Mucosa of descending colon (tissue), 3 donors: Measurements from ENCODE around the gene FLRT1. TPM values are rescaled to one million over a fixed set of nuclear protein-coding genes. Genes with fewer than 3 reads are reported as not detected.

Experiments used
- ATAC-seq: fragments of 200-7000 bp; cut with Tn5 transposase; one replicate; pipeline ENCODE4 v1.9.1; 2020; ENCODE audit warnings: mild to moderate bottlenecking, moderate library complexity
- DNase-seq, 3 donors: peaks; one replicate each; pipeline ENCODE4 v3.0.0-alpha.2; 2020
- H3K36me3 ChIP-seq: fragments of 200-600 bp; one replicate; pipeline ENCODE4 v1.8.0; 2021; ENCODE audit warnings: low read depth, mild to moderate bottlenecking
- H3K4me1 ChIP-seq: fragments of 200-600 bp; one replicate; pipeline ENCODE4 v1.8.0; 2021; ENCODE audit warnings: low read depth, mild to moderate bottlenecking
- H3K4me3 ChIP-seq: fragments of 200-600 bp; one replicate; pipeline ENCODE4 v1.8.0; 2021; ENCODE audit warnings: mild to moderate bottlenecking
- H3K9me3 ChIP-seq: fragments of 200-600 bp; one replicate; pipeline ENCODE4 v1.8.0; 2021; ENCODE audit warnings: mild to moderate bottlenecking
- intact Hi-C, 2 donors: fragments of 100-400 bp; cut with DNase I in 1 of 2; cut with micrococcal nuclease in 1 of 2; formaldehyde crosslinking; loops; one replicate each; pipeline versions ENCODE4 v1.11.0 to v1.11.1; 2022; cut with DNase I, micrococcal nuclease
- total RNA-seq, 3 donors: library from RNA; stranded (reverse); fragmentation: NEBNext Ultra II Directional in 2 of 3; extraction: Animal tissue kit (Norgen Biotek cat#: 25700) in 2 of 3; gene quantifications; one replicate each; pipeline versions ENCODE4 v1.2.1 to v1.2.4, GENCODE V29; 2021 to 2023
- TF ChIP-seq, protein P1 (sequence below): fragments of 200-600 bp; IDR thresholded peaks from one replicate; pipeline ENCODE4 v1.8.0; 2022; ENCODE audit warnings: antibody characterized with exemption, mild to moderate bottlenecking
- donor health status: DM: no; HTN: no; CAD: no; lungs with moderate emphysema.
- donor health status: DM: no; HTN: no; CAD: no.
- donor health status: DM: no; HTN: yes; CAD: no.

FLRT1 gene
- total RNA-seq, 3 donors from 2014 or later: 0.31 to 8.9 (median 0.38) TPM

- H3K4me1 ChIP-seq: no peaks in the 10 kb centered on the region
- TF ChIP-seq, protein P1, sequence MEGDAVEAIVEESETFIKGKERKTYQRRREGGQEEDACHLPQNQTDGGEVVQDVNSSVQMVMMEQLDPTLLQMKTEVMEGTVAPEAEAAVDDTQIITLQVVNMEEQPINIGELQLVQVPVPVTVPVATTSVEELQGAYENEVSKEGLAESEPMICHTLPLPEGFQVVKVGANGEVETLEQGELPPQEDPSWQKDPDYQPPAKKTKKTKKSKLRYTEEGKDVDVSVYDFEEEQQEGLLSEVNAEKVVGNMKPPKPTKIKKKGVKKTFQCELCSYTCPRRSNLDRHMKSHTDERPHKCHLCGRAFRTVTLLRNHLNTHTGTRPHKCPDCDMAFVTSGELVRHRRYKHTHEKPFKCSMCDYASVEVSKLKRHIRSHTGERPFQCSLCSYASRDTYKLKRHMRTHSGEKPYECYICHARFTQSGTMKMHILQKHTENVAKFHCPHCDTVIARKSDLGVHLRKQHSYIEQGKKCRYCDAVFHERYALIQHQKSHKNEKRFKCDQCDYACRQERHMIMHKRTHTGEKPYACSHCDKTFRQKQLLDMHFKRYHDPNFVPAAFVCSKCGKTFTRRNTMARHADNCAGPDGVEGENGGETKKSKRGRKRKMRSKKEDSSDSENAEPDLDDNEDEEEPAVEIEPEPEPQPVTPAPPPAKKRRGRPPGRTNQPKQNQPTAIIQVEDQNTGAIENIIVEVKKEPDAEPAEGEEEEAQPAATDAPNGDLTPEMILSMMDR: no peak
- DNase-seq (no peak), ATAC-seq (no peak)
- H3K36me3 ChIP-seq: no peaks in the 10 kb centered on the region
- intact Hi-C loops: no loop called here
- H3K9me3 ChIP-seq: no peaks in the 10 kb centered on the region
- H3K4me3 ChIP-seq: no peak overlapping the region
These were observed 16.7 kb downstream of the FLRT1 start for GRCh38 chr11:64052436-64052835.

- ATAC-seq: no peak
- intact Hi-C loops: no loop called here
- Histone ChIP-seq H3K9me3 (no peaks in the 10 kb centered on the region), H3K4me3 (no peak overlapping the region), H3K4me1 (no peaks in the 10 kb centered on the region), H3K36me3 (no peaks in the 10 kb centered on the region)
- DNase-seq: no peak
- TF ChIP-seq, protein P1: no peak
These were observed 17.3 kb downstream of the FLRT1 start for GRCh38 chr11:64052938-64053622.

DNA sequence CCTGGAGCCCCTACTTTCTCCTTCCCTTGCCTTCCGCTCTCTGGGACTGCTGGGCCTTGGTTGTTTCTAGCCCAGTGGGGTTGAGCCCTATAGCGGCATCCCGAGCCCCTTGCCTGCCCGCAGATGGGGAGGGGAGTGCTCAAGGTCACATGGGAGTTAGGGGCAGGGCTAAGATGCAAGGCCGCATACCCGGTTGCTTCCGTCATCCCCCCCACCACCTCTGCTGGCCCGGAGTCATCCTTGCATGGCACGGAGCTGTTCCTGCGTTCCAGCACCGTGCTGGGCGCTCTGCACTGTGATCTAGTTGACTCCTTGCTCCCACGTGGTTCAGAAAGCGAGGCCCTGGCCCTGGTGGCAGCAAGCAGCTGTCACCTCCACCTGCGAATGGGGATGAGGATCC, 18.0 kb downstream of the FLRT1 start:
- ATAC-seq (no peak), DNase-seq (no peak)
- Histone ChIP-seq H3K4me3 (no peak overlapping the region), H3K36me3 (no peaks in the 10 kb centered on the region), H3K4me1 (no peaks in the 10 kb centered on the region), H3K9me3 (no peaks in the 10 kb centered on the region)
- intact Hi-C loops: no loop called here
- TF ChIP-seq, protein P1: no peak

DNA sequence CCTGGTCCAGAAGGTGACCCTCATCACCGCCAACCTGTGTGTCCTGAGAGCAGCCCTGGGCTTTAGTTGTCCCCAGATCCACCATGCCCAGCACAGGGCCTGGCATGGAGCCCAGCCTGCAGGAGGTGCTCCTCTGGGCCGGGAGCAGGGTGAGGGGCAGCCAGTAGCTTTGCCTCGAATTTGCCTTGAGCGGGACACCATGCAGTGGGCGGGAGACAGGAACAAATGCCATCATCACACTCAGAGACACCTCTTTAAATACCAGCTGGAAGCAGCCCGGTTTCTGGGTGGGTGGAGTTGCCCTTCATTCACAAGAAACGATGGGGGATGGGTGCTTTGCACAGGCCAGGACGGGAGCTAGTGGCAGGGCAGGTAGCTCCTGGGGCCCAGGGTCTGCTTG, 19.3 kb downstream of the FLRT1 start:
- TF ChIP-seq, protein P1: no peak
- Histone ChIP-seq H3K4me3 (no peak overlapping the region), H3K4me1 (no peaks in the 10 kb centered on the region), H3K36me3 (no peaks in the 10 kb centered on the region), H3K9me3 (no peaks in the 10 kb centered on the region)
- no peak for ATAC-seq
- DNase-seq: no peak
- intact Hi-C loops: no loop called here

- TF ChIP-seq, protein P1: no peak
- H3K36me3 ChIP-seq: no peaks in the 10 kb centered on the region
- no peaks in the 10 kb centered on the region for H3K4me1 ChIP-seq
- no peak overlapping the region for H3K4me3 ChIP-seq
- no peak for DNase-seq
- ATAC-seq: no peak
- intact Hi-C loops: no loop called here
- H3K9me3 ChIP-seq: no peaks in the 10 kb centered on the region
These were observed 20.6 kb downstream of the FLRT1 start for GRCh38 chr11:64056213-64056785.
